GM18951 (cell line): ENCODE data around the gene MARCHF7.
"Not testable (repeated sequence)": the region's sequence is repeated elsewhere in the genome, so short reads cannot be mapped to it uniquely, and the experiment has no call there.

Source experiments
- POLR2A ChIP-seq: IDR thresholded peaks from 4 replicates; pipeline ENCODE4 v1.6.1; 2011; ENCODE audit warnings: mild to moderate bottlenecking; ENCODE audit not compliant: insufficient read length, insufficient read depth; ENCODE audit errors: extremely low read depth
- in situ Hi-C: fragments of 300-500 bp; cut with MboI; formaldehyde crosslinking; loops from one replicate; pipeline ENCODE4 v1.12.0; 2022; ENCODE audit warnings: low sequenced_read_pairs, mixed read lengths, inconsistent platforms; ENCODE audit not compliant: unreplicated experiment

MARCHF7 gene

GRCh38 chr2:159737292-159737916, 25.1 kb downstream of the MARCHF7 start:
- peak; percentile 2 for TF ChIP-seq POLR2A
- in situ Hi-C loops: no loop called here

GRCh38 chr2:159737917-159738296, 25.6 kb downstream of the MARCHF7 start:
- in situ Hi-C loops: no loop called here
- TF ChIP-seq POLR2A: peak; percentile 2

GRCh38 chr2:159738509-159739390, 26.4 kb downstream of the MARCHF7 start:
- in situ Hi-C loops: no loop called here
- no peak for TF ChIP-seq POLR2A

DNA sequence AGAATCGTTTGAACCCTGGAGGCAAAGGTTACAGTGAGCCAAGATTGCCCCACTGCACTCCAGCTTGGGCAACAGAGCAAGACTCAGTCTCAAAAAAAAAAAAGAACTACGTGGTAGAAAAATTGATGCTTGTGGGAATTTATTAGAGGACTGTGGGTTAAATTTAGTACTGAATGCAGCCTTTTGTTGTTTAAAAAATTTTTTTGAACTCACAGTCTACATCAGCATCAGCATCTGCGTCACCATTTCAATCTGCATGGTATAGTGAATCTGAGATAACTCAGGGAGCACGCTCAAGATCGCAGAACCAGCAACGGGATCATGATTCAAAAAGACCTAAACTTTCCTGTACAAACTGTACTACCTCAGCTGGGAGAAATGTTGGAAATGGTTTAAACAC, 30.5 kb downstream of the MARCHF7 start:
- no peak for TF ChIP-seq POLR2A
- in situ Hi-C loops: no loop called here

DNA sequence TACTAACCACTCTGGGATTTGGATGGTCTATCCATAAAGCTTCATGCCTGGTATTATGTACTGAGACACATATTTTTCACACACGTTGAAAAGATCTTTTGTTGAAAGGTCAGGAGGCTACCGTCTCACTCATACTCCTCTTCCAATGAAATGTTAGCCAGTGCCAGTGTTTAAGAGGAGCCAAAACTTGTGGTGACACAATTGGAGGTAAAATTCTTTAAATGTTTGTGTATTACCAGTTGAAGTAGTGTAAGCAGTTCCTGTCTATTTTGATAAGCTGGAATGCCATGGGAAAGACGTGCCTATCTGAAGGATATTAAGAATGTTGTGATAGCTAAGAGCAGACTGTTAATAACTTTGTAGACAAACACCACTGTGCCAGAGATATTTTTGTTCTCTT, 32.1 kb downstream of the MARCHF7 start:
- in situ Hi-C loops: no loop called here
- TF ChIP-seq POLR2A: no peak

DNA sequence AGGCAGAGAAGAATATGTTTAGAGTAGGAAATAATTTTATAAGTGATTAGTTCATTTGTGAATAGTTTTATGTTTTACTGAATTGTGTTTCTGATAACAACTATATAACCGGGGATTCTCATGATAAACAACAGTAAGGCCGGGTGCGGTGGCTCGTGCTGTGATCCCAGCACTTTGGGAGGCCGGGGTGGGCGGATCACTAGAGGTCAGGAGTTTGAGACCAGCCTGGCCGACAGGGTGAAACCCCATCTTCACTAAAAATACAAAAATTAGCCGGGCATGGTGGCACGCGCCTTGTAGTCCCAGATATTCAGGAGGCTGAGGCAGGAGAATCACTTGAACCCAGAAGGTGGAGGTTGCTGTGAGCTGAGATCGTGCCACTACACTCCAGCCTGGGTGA, 32.9 kb downstream of the MARCHF7 start:
- in situ Hi-C loops: not testable (repeated sequence)

GRCh38 chr2:159748089-159748488, 35.8 kb downstream of the MARCHF7 start:
- TF ChIP-seq POLR2A: no peak
- in situ Hi-C loops: no loop called here

DNA sequence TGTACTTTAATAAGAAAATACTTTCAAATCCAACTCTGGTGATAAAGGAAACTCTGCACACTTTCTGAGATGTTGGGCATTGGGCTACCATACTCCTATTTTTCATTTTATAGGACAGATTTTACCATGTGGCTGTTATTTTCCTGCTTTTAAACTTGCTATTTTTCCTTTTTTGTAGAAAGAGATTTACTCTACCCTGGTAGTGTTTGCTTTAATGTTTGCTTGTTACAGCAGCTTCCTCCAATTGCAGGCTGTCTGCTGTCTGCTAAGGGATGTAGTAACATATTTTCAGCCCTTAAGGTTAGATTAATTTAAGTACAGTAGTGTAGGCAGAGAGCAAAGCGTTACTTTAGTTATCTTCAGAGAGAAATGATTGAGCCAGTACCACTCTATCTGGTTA, 38.6 kb downstream of the MARCHF7 start:
- TF ChIP-seq POLR2A: no peak
- in situ Hi-C loops: no loop called here

GRCh38 chr2:159753797-159754196, 41.5 kb downstream of the MARCHF7 start:
- TF ChIP-seq POLR2A: no peak
- in situ Hi-C loops: no loop called here

- no peak for TF ChIP-seq POLR2A
- in situ Hi-C loops: no loop called here
Observed at GRCh38 chr2:159755014-159755413, 42.7 kb downstream of the MARCHF7 start.

DNA sequence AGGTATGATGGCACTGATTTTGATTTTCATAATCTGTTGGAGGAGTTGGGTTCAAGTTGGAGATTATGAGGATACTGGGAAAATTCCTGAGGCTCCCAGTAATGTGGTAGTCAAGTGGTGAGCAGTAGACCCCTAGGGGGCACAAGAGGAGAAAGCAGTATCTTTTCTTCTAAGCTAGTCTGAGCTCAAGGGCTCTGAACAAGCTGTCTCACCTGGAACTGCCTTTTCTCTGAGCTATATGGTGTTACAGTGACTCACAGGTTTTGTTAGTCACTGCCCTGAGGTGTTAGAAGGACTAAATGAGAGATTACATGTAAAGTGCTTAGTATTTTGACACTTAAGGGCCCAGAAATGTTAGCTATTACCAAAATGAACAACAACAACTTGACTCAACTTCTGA, 43.5 kb downstream of the MARCHF7 start:
- TF ChIP-seq POLR2A: no peak
- in situ Hi-C loops: no loop called here

DNA sequence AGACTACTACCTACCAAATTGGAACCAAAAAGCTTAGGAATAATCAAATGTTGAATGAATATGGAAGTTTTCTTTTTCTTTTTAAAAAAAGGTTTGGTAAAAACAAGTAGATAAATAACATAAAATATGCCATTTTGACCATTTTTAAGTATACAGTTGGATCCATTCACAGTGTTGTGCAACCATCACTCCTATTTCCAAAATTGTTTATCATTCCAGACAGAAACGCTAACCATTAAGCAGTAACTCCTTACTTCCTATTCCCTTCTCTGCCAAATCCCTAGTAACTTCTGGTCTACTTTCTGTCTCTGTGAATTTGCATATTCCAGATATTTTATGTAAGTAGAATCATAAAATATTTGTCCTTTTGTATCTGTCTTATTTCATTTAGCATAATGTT, 45.9 kb downstream of the MARCHF7 start:
- TF ChIP-seq POLR2A: no peak
- in situ Hi-C loops: no loop called here

DNA sequence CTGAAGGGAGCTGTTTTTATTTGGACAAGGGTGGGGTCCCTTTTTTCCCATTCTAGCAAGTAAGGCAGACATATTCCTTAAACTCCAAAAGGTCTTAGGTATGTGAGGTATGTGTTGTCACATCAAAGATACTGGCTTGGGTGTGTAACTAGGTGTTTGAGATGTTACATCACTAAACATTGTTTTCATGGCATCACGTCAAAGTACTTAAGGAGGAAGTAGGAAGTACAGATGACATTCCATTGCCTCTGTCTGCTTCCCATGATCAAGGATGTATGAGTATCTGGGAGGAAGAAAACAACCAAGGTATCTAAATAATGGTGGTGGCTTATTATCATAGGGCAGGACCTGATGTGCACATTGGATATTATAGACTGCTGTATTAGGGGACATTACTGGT, 46.4 kb downstream of the MARCHF7 start:
- TF ChIP-seq POLR2A: no peak
- in situ Hi-C loops: no loop called here

- in situ Hi-C loops: no loop called here
- TF ChIP-seq POLR2A: no peak
Observed at GRCh38 chr2:159759577-159759976, 47.3 kb downstream of the MARCHF7 start.
